ENCODE results near the gene PALMD. TPM values are rescaled to one million over a fixed set of nuclear protein-coding genes. Genes with fewer than 3 reads are reported as not detected.

PALMD gene
- total RNA-seq, 1 donor from 2014 or later, result not detected

DNA sequence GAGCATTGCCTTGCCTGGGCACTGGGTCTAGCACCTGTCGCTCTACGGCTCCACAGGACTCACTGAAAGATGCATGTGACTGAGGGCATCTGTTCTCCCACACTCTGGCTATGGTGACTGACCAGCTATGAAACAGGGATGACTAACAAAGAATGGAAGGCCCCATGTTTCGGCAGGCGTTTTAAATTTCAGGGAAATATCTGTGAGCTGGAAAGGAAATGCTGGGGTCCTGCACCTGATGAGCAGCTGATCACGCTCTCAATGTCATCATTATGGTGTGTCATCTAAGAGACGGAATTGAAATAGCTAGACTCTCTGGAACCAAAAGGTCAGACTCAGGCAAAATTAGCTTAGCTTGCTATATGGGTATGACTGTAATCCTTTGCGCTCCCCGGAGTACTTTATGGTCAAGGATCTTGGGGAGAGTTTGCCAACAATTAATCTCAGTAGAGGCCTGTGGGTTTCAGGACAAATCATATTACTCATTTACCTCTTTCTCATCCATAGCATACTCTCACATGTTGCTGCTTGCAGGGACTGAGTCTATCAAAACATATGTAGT, 24.5 kb upstream of the PALMD start:
- Mint-ChIP-seq H3K36me3 (ENCODE audit: low read depth) (no peaks in the 10 kb centered on the region), H3K27me3 (no peaks in the 10 kb centered on the region), H3K9me3 (no peaks in the 10 kb centered on the region), H3K27ac (no peak overlapping the region), H3K4me1 (no peaks in the 10 kb centered on the region), H3K4me3 (no peak overlapping the region)
- ChIA-PET CTCF (no interaction called here), POLR2A (no interaction called here)
- ATAC-seq (ENCODE audit: low read depth) (no peak), DNase-seq (no peak)
- TF ChIP-seq, protein P1, sequence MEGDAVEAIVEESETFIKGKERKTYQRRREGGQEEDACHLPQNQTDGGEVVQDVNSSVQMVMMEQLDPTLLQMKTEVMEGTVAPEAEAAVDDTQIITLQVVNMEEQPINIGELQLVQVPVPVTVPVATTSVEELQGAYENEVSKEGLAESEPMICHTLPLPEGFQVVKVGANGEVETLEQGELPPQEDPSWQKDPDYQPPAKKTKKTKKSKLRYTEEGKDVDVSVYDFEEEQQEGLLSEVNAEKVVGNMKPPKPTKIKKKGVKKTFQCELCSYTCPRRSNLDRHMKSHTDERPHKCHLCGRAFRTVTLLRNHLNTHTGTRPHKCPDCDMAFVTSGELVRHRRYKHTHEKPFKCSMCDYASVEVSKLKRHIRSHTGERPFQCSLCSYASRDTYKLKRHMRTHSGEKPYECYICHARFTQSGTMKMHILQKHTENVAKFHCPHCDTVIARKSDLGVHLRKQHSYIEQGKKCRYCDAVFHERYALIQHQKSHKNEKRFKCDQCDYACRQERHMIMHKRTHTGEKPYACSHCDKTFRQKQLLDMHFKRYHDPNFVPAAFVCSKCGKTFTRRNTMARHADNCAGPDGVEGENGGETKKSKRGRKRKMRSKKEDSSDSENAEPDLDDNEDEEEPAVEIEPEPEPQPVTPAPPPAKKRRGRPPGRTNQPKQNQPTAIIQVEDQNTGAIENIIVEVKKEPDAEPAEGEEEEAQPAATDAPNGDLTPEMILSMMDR (IDR thresholded peaks at IDR 0.05), result no peak
- intact Hi-C loops (cut with micrococcal nuclease), result no loop called here

DNA sequence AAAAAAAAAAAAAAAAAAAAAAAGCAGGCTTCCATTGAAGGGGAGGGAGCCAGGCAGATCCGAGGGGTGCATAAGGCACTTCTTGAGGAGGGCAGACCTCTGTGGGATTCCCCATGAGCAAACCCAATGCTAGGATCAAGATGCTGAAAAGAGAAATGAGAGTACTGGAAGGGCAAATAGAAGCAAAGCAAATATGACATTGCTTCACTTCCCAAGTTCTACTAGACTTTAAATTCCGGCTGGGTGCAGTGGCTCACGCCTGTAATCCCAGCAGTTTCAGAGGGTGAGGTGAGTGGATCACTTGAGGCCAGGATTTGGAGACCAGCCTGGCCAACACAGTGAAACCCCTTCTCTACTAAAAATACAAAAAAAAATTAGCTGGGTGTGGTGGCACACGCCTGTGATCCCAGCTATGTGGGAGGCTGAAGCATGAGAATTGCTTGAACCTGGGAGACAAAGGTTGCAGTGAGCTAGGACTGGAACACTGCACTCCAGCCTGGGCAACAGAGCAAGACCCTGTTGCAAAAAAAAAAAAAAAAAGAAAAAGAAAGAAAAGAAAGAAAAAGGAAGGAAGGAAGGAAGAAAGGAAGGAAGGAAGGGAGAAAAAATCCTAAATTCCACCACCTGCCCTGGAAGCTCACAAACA, 23.1 kb upstream of the PALMD start:
- H3K4me1 Mint-ChIP-seq, result no peaks in the 10 kb centered on the region
- H3K4me3 Mint-ChIP-seq, result no peak overlapping the region
- no peak overlapping the region for H3K27ac Mint-ChIP-seq
- DNase-seq (no peak), ATAC-seq (ENCODE audit: low read depth) (no peak)
- ChIA-PET POLR2A (no interaction called here), CTCF (no interaction called here)
- H3K36me3 Mint-ChIP-seq (ENCODE audit: low read depth), result no peaks in the 10 kb centered on the region
- TF ChIP-seq, protein P1 (IDR thresholded peaks at IDR 0.05), result no peak
- H3K9me3 Mint-ChIP-seq, result no peaks in the 10 kb centered on the region
- H3K27me3 Mint-ChIP-seq, result no peaks in the 10 kb centered on the region
- intact Hi-C loops (cut with micrococcal nuclease), result no loop called here

DNA sequence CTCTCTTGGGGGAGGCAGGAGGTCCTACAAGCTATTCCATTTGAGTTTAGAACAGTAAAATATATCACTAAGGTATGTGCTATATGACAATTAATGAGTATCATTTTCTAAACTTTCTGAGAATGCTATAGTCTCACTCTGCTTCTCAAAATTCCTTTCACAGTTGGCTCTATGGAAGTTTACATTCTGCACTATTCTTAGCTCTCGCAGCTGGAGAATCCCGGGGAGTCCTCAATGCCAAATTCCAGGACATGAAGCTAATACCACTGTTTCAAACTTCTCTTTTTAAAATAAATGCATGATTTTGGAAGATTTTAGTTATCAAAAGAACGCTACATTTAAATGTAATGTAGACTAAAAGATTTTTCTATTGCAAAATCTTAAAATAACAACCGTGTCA, 22.4 kb upstream of the PALMD start:
- DNase-seq (no peak), ATAC-seq (ENCODE audit: low read depth) (no peak)
- Mint-ChIP-seq H3K4me1 (no peaks in the 10 kb centered on the region), H3K36me3 (ENCODE audit: low read depth) (no peaks in the 10 kb centered on the region), H3K27ac (no peak overlapping the region), H3K27me3 (no peaks in the 10 kb centered on the region), H3K9me3 (no peaks in the 10 kb centered on the region), H3K4me3 (no peak overlapping the region)
- POLR2A ChIA-PET, result no interaction called here
- CTCF ChIA-PET, result no interaction called here
- TF ChIP-seq, protein P1 (IDR thresholded peaks at IDR 0.05), result no peak
- intact Hi-C loops (cut with micrococcal nuclease), result no loop called here

DNA sequence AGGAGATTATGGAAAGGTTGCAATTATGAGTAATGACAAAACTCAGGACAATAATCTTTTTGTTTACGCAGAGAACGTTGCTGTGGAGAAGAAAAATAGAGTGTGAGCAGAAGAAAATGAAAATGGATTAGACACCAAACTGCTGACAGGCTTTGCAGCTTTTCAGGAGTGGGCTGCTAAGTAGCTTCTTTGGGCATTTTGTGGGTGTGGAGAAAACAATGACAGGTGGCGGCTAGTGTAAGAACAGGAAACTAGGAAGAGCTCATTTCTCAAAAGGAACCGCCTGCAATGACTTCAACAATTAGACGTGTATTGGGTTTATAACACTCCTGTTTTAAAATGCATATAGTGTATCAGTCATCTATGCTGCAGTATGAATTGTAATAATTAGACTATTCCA, 18.3 kb upstream of the PALMD start:
- intact Hi-C loops (cut with micrococcal nuclease), result no loop called here

DNA sequence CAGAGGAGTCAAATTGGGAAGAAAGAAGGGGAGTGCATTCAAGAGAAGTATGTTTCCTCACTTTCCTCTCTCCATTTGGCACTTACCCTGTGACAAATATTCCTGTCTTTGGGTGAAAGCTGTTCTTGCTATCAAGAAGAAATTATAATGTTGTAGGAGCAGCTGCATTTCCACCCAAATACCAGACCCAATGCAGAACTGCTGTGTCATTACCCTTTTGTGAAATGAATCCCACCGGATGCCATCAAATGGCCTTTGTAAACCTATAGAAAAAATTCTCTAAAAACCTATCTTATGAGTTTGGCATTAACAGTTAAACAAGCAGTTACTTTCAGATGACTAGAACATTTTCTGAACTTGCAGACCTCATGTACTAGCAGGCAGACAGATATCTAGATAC, 16.7 kb upstream of the PALMD start:
- TF ChIP-seq, protein P1 (IDR thresholded peaks at IDR 0.05), result no peak
- DNase-seq, result no peak
- H3K27me3 Mint-ChIP-seq, result no peaks in the 10 kb centered on the region
- no peak overlapping the region for H3K4me3 Mint-ChIP-seq
- H3K36me3 Mint-ChIP-seq (ENCODE audit: low read depth), result no peaks in the 10 kb centered on the region
- no peak for ATAC-seq (ENCODE audit: low read depth)
- POLR2A ChIA-PET, result no interaction called here
- H3K4me1 Mint-ChIP-seq, result no peaks in the 10 kb centered on the region
- intact Hi-C loops (cut with micrococcal nuclease), result no loop called here
- no peaks in the 10 kb centered on the region for H3K9me3 Mint-ChIP-seq
- CTCF ChIA-PET, result no interaction called here
- no peak overlapping the region for H3K27ac Mint-ChIP-seq

More for the DNA sequence above, 18.3 kb upstream of the PALMD start:
- TF ChIP-seq, protein P1 (IDR thresholded peaks at IDR 0.05), result no peak
- ChIA-PET POLR2A (no interaction called here), CTCF (no interaction called here)
- no peak for DNase-seq
- Mint-ChIP-seq H3K36me3 (ENCODE audit: low read depth) (no peaks in the 10 kb centered on the region), H3K4me1 (no peaks in the 10 kb centered on the region), H3K27ac (no peak overlapping the region), H3K4me3 (no peak overlapping the region), H3K9me3 (no peaks in the 10 kb centered on the region), H3K27me3 (no peaks in the 10 kb centered on the region)
- no peak for ATAC-seq (ENCODE audit: low read depth)

Measured in activated B cell treated with CpG ODN at 0.5 μM for 24 hours (primary cell).